GM12865 (cell line): ENCODE data around the gene FAM234A.
"Not testable (repeated sequence)": the region's sequence is repeated elsewhere in the genome, so short reads cannot be mapped to it uniquely, and the experiment has no call there.

Experiments
- DNase-seq: peaks from one replicate; pipeline ENCODE4 v3.0.0; 2010; ENCODE audit warnings: low read depth
- H3K4me3 ChIP-seq: 2 replicates; pipeline ENCODE4 v1.5.1; 2011; ENCODE audit warnings: mild to moderate bottlenecking, low read depth, low read length, control low read depth
- CTCF ChIP-seq: IDR thresholded peaks from 2 replicates; pipeline ENCODE4 v1.5.1; 2011; ENCODE audit warnings: low read length, control low read depth, low read depth, inconsistent platforms; ENCODE audit not compliant: insufficient read depth; ENCODE audit errors: missing control alignments

FAM234A gene

GRCh38 chr16:191831-192230, 42.8 kb upstream of the FAM234A start:
- no peak for TF ChIP-seq CTCF
- H3K4me3 ChIP-seq = no peak overlapping the region
- DNase-seq = no peak

- no peak for TF ChIP-seq CTCF
- H3K4me3 ChIP-seq = no peak overlapping the region
- DNase-seq = no peak
Measured at GRCh38 chr16:192686-193085, 41.9 kb upstream of the FAM234A start.

- TF ChIP-seq CTCF = no peak
Measured at GRCh38 chr16:193441-193840, 41.2 kb upstream of the FAM234A start.

GRCh38 chr16:194516-194915, 40.1 kb upstream of the FAM234A start:
- H3K4me3 ChIP-seq = no peak overlapping the region
- TF ChIP-seq CTCF = no peak
- DNase-seq = no peak

More at GRCh38 chr16:193441-193840, 41.2 kb upstream of the FAM234A start:
- DNase-seq = no peak
- no peak overlapping the region for H3K4me3 ChIP-seq

- no peak for DNase-seq
- no peak for TF ChIP-seq CTCF
- H3K4me3 ChIP-seq = no peak overlapping the region
Measured at GRCh38 chr16:200388-200787, 34.2 kb upstream of the FAM234A start.

- no peak for TF ChIP-seq CTCF
- no peak for DNase-seq
- H3K4me3 ChIP-seq = no peak overlapping the region
Measured at GRCh38 chr16:203246-203645, 31.4 kb upstream of the FAM234A start.

- not testable (repeated sequence) for DNase-seq, H3K4me3 ChIP-seq
Measured at GRCh38 chr16:204046-204445, 30.6 kb upstream of the FAM234A start.

GRCh38 chr16:209359-209758, 25.3 kb upstream of the FAM234A start:
- not testable (repeated sequence) for DNase-seq, H3K4me3 ChIP-seq

- DNase-seq, H3K4me3 ChIP-seq: not testable (repeated sequence)
Measured at GRCh38 chr16:211631-212180, 22.9 kb upstream of the FAM234A start.
